GM13976 (cell line): ENCODE results near the gene ZBTB25.

ENCODE experiments used
- DNase-seq: peaks from one replicate; pipeline ENCODE4 v3.0.0; 2012; ENCODE audit warnings: low spot score
- CTCF ChIP-seq: IDR thresholded peaks from 2 replicates; pipeline ENCODE4 v1.5.1; 2012; ENCODE audit warnings: borderline replicate concordance, mild to moderate bottlenecking; ENCODE audit not compliant: insufficient read depth; ENCODE audit errors: extremely low read depth, missing control alignments, control extremely low read depth
- in situ Hi-C: fragments of 300-500 bp; cut with MboI; formaldehyde crosslinking; loops from one replicate; pipeline ENCODE4 v1.12.0; 2022; ENCODE audit warnings: low sequenced_read_pairs, mixed read lengths, inconsistent platforms; ENCODE audit not compliant: unreplicated experiment

Gene ZBTB25

GRCh38 chr14:64542836-64543201, 39.2 kb upstream of the ZBTB25 start:
- no peak for TF ChIP-seq CTCF
- DNase-seq = no peak
- in situ Hi-C loops = no loop called here

- DNase-seq = no peak
- in situ Hi-C loops = no loop called here
- no peak for TF ChIP-seq CTCF
Observed at GRCh38 chr14:64541972-64542835, 38.6 kb upstream of the ZBTB25 start.

GRCh38 chr14:64541261-64541971, 37.8 kb upstream of the ZBTB25 start:
- in situ Hi-C loops = no loop called here
- no peak for TF ChIP-seq CTCF
- DNase-seq = no peak

- peak; percentile 96 for DNase-seq
Observed at GRCh38 chr14:64540208-64541202, 36.9 kb upstream of the ZBTB25 start, which contains the start of gene HSPA2. Gene HSPA2, plus strand, starts transcription at chr14:64540741. Its CDS starts 109 bp downstream, at chr14:64540850.

GRCh38 chr14:64536488-64537245, 33.0 kb upstream of the ZBTB25 start:
- in situ Hi-C loops = no loop called here
- TF ChIP-seq CTCF = no peak
- DNase-seq = no peak

More at GRCh38 chr14:64540208-64541202, 36.9 kb upstream of the ZBTB25 start, which contains the start of gene HSPA2:
- peak; percentile 84 for TF ChIP-seq CTCF
- in situ Hi-C loops = no loop called here

GRCh38 chr14:64531567-64531966, 27.9 kb upstream of the ZBTB25 start:
- in situ Hi-C loops = no loop called here
- no peak for TF ChIP-seq CTCF
- no peak for DNase-seq
